Measurements from ENCODE around the gene NXPH4. TPM values are rescaled to one million over a fixed set of nuclear protein-coding genes. Genes with fewer than 3 reads are reported as not detected.

NXPH4 gene
- total RNA-seq, 1 experiment from 2014 or later, result 20.0 TPM

GRCh38 chr12:57224278-57224972, 7.8 kb downstream of the NXPH4 start:
- Histone ChIP-seq H3K79me2 (ENCODE audit: insufficient read depth, low read length) (no peaks in the 10 kb centered on the region), H3K27ac (ENCODE audit: low read depth, low read length) (no peak overlapping the region; the same call in 1 of the 2 replicates), H3K27me3 (ENCODE audit: insufficient read depth, low read length) (no peaks in the 10 kb centered on the region), H2AFZ (ENCODE audit: low read depth, low read length, poor library complexity, severe bottlenecking) (no peak overlapping the region), H3K4me1 (ENCODE audit: control insufficient read depth in 1 of 2, insufficient read depth in 2 of 2, low read length in 2 of 2) (peaks cover 0 to 7% of the 10 kb centered on the region in 2 experiments; a peak in 1 of 4 replicates), H3K4me2 (ENCODE audit: low read length) (no peak overlapping the region), H3K9me2 (ENCODE audit: insufficient read depth) (no peaks in the 10 kb centered on the region), H3K9me3 (ENCODE audit: control insufficient read depth in 1 of 2, insufficient read depth in 1 of 2, low read depth in 1 of 2, low read length in 2 of 2) (no peaks in the 10 kb centered on the region), H3K9ac (ENCODE audit: low read length) (no peak overlapping the region), H3K4me3 (replicated peaks in 1 of 2; ENCODE audit: low read depth in 1 of 2, low read length in 2 of 2) (no peak overlapping the region), H3K36me3 (ENCODE audit: control insufficient read depth in 1 of 2, insufficient read depth in 2 of 2, low read length in 2 of 2) (no peaks in the 10 kb centered on the region), H4K20me1 (ENCODE audit: insufficient read depth) (no peaks in the 10 kb centered on the region)
- intact Hi-C loops (cut with micrococcal nuclease), result no loop called here
- CTCF ChIA-PET, result interaction anchor here (1.2 kb wide), 1 partner anchor 19 kb away, joined by 3 read pairs; no protein-coding TSS in a partner anchor
- no TSS peak for BruUV-seq (replicated peaks)
- TF ChIP-seq EZH2 (IDR thresholded peaks at IDR 0.05) (no peak), POLR2AphosphoS5 (IDR thresholded peaks at IDR 0.05; ENCODE audit: low read depth, low read length) (no peak), CBX3 (IDR thresholded peaks at IDR 0.05; ENCODE audit: low read depth) (no peak), TCF7L2 (IDR thresholded peaks at IDR 0.05; ENCODE audit: borderline replicate concordance, extremely low read depth, insufficient read depth, insufficient read length) (no peak), ZBTB33 (IDR thresholded peaks at IDR 0.05; ENCODE audit: extremely low read depth, insufficient replicate concordance, low read length) (no peak), FOSL1 (IDR thresholded peaks at IDR 0.05; ENCODE audit: low read depth) (no peak)
- TF ChIP-seq, protein P1, sequence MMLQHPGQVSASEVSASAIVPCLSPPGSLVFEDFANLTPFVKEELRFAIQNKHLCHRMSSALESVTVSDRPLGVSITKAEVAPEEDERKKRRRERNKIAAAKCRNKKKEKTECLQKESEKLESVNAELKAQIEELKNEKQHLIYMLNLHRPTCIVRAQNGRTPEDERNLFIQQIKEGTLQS (IDR thresholded peaks at IDR 0.05), result no peak
- POLR2A ChIA-PET, result no interaction called here
- no peak for ATAC-seq
- DNase-seq (ENCODE audit: low read depth, low spot score), result no peak
- RAD21 ChIA-PET (ENCODE audit: low non-redundant PET in 1 of 2, low total read pairs in 2 of 2, uncharacterized antibody in 2 of 2, unreplicated experiment in 2 of 2), result no interaction called here

Measured in HCT116 (cell line).